K562 (cell line): ENCODE data around the gene HSPE1. TPM values are rescaled to one million over a fixed set of nuclear protein-coding genes. Genes with fewer than 3 reads are reported as not detected.
A peak's percentile ranks its signal among the peaks of the same experiment; 100 is the strongest.

Experiments used
- CSDE1 ChIP-seq, 2 experiments: fragments of 450-650 bp; IDR thresholded peaks; 2 replicates each; pipeline ENCODE4 v1.6.1; 2016; ENCODE audit warnings: mild to moderate bottlenecking in 1 of 2
- DNMT1 ChIP-seq: fragments of 450-650 bp; IDR thresholded peaks from 2 replicates; pipeline ENCODE4 v1.6.1; 2016; ENCODE audit warnings: antibody characterized with exemption, mild to moderate bottlenecking
- FOXK1 ChIP-seq: sonication (generic); formaldehyde crosslinking; IDR thresholded peaks from 2 replicates; pipeline ENCODE4 v1.8.0; 2022; ENCODE audit warnings: missing genetic modification reagents, mild to moderate bottlenecking, borderline replicate concordance
- GTF2F1 ChIP-seq: IDR thresholded peaks from 2 replicates; pipeline ENCODE4 v1.6.1; 2011; ENCODE audit warnings: low read depth, low read length, improper control_type of control experiment
- KLF16 ChIP-seq: IDR thresholded peaks from 2 replicates; pipeline ENCODE4 v1.6.1; 2016; ENCODE audit warnings: antibody characterized with exemption
- L3MBTL2 ChIP-seq: fragments of 450-650 bp; IDR thresholded peaks from 2 replicates; pipeline ENCODE4 v1.6.1; 2016; ENCODE audit warnings: mild to moderate bottlenecking, moderate library complexity
- MECOM ChIP-seq: fragments of 250-450 bp; sonication (Bioruptor Pico); IDR thresholded peaks from 2 replicates; pipeline ENCODE4 v1.8.0; 2022; ENCODE audit warnings: inconsistent platforms
- MLX ChIP-seq, 2 experiments: fragments of 450-650 bp in 1 of 2; sonication (generic) in 1 of 2; formaldehyde crosslinking; conservative IDR thresholded peaks; 2 replicates each; pipeline versions ENCODE4 v1.4.0 to v1.8.1; 2020 to 2022; ENCODE audit warnings: mild to moderate bottlenecking in 1 of 2, missing genetic modification reagents in 1 of 2
- NFATC3 ChIP-seq: fragments of 450-650 bp; IDR thresholded peaks from 2 replicates; pipeline ENCODE4 v1.6.1; 2017; ENCODE audit warnings: mild to moderate bottlenecking
- NKRF ChIP-seq: fragments of 450-650 bp; IDR thresholded peaks from 2 replicates; pipeline ENCODE4 v1.6.1; 2016; ENCODE audit warnings: borderline replicate concordance
- PTRF ChIP-seq: fragments of 450-650 bp; IDR thresholded peaks from 2 replicates; pipeline ENCODE4 v1.6.1; 2016; ENCODE audit warnings: mild to moderate bottlenecking, missing genetic modification characterization, missing compliant biosample characterization
- RNF2 ChIP-seq: sonication (generic); IDR thresholded peaks from 2 replicates; pipeline ENCODE4 v1.6.1; 2016
- TAL1 ChIP-seq: fragments of 450-650 bp; IDR thresholded peaks from 2 replicates; pipeline ENCODE4 v1.6.1; 2016; ENCODE audit warnings: mild to moderate bottlenecking
- U2AF1 ChIP-seq: fragments of 200-400 bp; formaldehyde crosslinking; optimal IDR thresholded peaks from 2 replicates; pipeline ENCODE3; 2017; ENCODE audit warnings: mild to moderate bottlenecking, low read depth, low read length, moderate library complexity
- ZBTB11 ChIP-seq, 3 experiments: fragments of 200-800 bp in 1 of 3; fragments of 250-450 bp in 1 of 3; fragments of 450-650 bp in 1 of 3; sonication (Bioruptor Pico) in 1 of 3; sonication (Bioruptor generic) in 1 of 3; formaldehyde crosslinking in 1 of 3; IDR thresholded peaks; 2 replicates each; pipeline versions ENCODE4 v1.6.1 to v1.8.0; 2016 to 2022; ENCODE audit warnings: mild to moderate bottlenecking in 2 of 3, missing genetic modification characterization in 2 of 3, missing compliant biosample characterization in 1 of 3, moderate library complexity in 1 of 3
- ZNF165 ChIP-seq: fragments of 250-450 bp; sonication (Bioruptor Pico); IDR thresholded peaks from 2 replicates; pipeline ENCODE4 v1.4.0; 2020; ENCODE audit warnings: borderline replicate concordance
- ZNF239 ChIP-seq: fragments of 250-450 bp; sonication (Bioruptor Pico); IDR thresholded peaks from 2 replicates; pipeline ENCODE4 v1.4.0; 2020; ENCODE audit warnings: mild to moderate bottlenecking
- ZNF408 ChIP-seq: fragments of 250-450 bp; sonication (Bioruptor Pico); IDR thresholded peaks from 2 replicates; pipeline ENCODE4 v1.4.0; 2020; ENCODE audit warnings: low read depth, mild to moderate bottlenecking, moderate library complexity
- ZNF551 ChIP-seq: fragments of 250-450 bp; sonication (Bioruptor Pico); IDR thresholded peaks from 2 replicates; pipeline ENCODE4 v1.5.0; 2021; ENCODE audit warnings: mild to moderate bottlenecking, moderate library complexity
- ZNF561 ChIP-seq: fragments of 450-650 bp; formaldehyde crosslinking; conservative IDR thresholded peaks from 2 replicates; pipeline ENCODE4 v1.4.0; 2020; ENCODE audit warnings: mild to moderate bottlenecking, moderate library complexity
- ZNF707 ChIP-seq: fragments of 250-450 bp; sonication (Bioruptor Pico); conservative IDR thresholded peaks from 2 replicates; pipeline ENCODE4 v1.8.0; 2022; ENCODE audit warnings: inconsistent platforms, mild to moderate bottlenecking, moderate library complexity
- polyA plus RNA-seq, 8 experiments: library from polyadenylated mRNA; depleted of rRNA in 4 of 8; stranded (reverse) in 5 of 8; unstranded in 3 of 8; fragments of >200 nt; fragmentation: Nextera tagmentation in 2 of 8; fragmentation: Illumina TruSeq in 1 of 8; extraction: Ambion mirVana in 2 of 8; extraction: Trizol in 1 of 8; gene quantifications; 2 replicates each; pipeline versions ENCODE4 v1.2.1 to v1.2.3, GENCODE V29; 2011 to 2014; ENCODE audit warnings: inconsistent platforms in 1 of 8, missing spikeins in 1 of 8
- total RNA-seq, 7 experiments: library from RNA; depleted of rRNA in 6 of 7; stranded (reverse); fragments of >200 nt in 6 of 7; fragmentation: Illumina TruSeq in 2 of 7; extraction: Trizol in 2 of 7; gene quantifications; 2 replicates each; pipeline versions ENCODE4 v1.2.1 to v1.2.3, GENCODE V29; 2011 to 2021; ENCODE audit warnings: low replicate concordance in 1 of 7
- TF ChIP-seq, protein P1 (sequence below): fragments of 250-450 bp; sonication (Bioruptor Pico); IDR thresholded peaks from 2 replicates; pipeline ENCODE4 v1.5.0; 2021

Gene HSPE1
- total and polyA plus RNA-seq, 9 of the 15 experiments (the other 6 are each of a cell fraction or from before 2014, with no cell fraction given), result 223 to 1,007 (median 612) TPM

GRCh38 chr2:197499594-197500502, at the start of gene HSPE1, which contains the start of gene HSPD1 (continued):
- TF ChIP-seq MLX (CRISPR knock-in tag; conservative IDR thresholded peaks at IDR 0.05) (no peak), MECOM (CRISPR knock-in tag) (no peak), RNF2 (peak; percentile 66; the same call in 1 of the 2 replicates), DNMT1 (no peak), TAL1 (no peak), ZNF239 (CRISPR knock-in tag) (no peak), GTF2F1 (no peak), U2AF1 (peak; percentile 92), NKRF (peak; percentile 69; the same call in 1 of the 2 replicates), NFATC3 (no peak), ZNF408 (CRISPR knock-in tag) (no peak), PTRF (tag) (no peak), ZNF707 (no peak), ZBTB11 (CRISPR knock-in tag; IDR thresholded peaks at IDR 0.05) (peak in 1 of 3 experiments; percentile 85; a peak in 3 of 6 replicates), ZNF165 (no peak), L3MBTL2 (peak; percentile 74), KLF16 (no peak), ZNF551 (no peak), CSDE1 (IDR thresholded peaks at IDR 0.05) (no peak), FOXK1 (CRISPR knock-in tag) (peak; percentile 83), ZNF561 (CRISPR knock-in tag) (no peak)
- TF ChIP-seq, protein P1, sequence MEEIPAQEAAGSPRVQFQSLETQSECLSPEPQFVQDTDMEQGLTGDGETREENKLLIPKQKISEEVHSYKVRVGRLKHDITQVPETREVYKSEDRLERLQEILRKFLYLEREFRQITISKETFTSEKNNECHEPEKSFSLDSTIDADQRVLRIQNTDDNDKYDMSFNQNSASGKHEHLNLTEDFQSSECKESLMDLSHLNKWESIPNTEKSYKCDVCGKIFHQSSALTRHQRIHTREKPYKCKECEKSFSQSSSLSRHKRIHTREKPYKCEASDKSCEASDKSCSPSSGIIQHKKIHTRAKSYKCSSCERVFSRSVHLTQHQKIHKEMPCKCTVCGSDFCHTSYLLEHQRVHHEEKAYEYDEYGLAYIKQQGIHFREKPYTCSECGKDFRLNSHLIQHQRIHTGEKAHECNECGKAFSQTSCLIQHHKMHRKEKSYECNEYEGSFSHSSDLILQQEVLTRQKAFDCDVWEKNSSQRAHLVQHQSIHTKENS, result no peak
